ENCODE data around the gene AUNIP.

DNA sequence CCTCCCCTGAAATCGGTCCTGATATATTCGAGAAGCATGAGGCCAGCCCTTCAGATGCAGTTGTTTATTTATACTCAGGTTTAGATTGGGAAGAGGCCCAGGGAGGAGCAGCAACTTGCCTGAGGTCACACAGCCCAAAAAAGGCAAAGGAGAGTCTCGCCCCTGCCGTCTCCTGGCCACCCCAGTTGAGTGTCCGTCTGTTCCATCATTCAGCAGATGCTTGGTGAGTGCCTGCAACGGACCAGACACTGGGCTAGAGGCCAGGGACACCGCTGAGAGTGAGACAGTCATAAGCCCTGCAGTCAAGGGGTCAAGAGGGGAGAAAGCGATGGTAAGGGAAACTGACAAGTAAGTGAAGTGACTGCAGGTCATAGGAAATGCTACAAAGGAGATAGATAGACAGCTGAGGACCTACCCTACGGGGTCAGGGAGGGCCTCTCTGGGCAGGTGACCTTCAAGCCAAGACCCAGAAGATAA lies 74.6 kb downstream of the AUNIP start:
- no peak for TF ChIP-seq POLR2A (IDR thresholded peaks at IDR 0.05)
- TF ChIP-seq, protein P1, sequence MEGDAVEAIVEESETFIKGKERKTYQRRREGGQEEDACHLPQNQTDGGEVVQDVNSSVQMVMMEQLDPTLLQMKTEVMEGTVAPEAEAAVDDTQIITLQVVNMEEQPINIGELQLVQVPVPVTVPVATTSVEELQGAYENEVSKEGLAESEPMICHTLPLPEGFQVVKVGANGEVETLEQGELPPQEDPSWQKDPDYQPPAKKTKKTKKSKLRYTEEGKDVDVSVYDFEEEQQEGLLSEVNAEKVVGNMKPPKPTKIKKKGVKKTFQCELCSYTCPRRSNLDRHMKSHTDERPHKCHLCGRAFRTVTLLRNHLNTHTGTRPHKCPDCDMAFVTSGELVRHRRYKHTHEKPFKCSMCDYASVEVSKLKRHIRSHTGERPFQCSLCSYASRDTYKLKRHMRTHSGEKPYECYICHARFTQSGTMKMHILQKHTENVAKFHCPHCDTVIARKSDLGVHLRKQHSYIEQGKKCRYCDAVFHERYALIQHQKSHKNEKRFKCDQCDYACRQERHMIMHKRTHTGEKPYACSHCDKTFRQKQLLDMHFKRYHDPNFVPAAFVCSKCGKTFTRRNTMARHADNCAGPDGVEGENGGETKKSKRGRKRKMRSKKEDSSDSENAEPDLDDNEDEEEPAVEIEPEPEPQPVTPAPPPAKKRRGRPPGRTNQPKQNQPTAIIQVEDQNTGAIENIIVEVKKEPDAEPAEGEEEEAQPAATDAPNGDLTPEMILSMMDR (IDR thresholded peaks at IDR 0.05), result no peak

All from lower leg skin (tissue), 3 donors.